Measurements from ENCODE around the gene FN3KRP.
"Not testable (repeated sequence)": the region's sequence is repeated elsewhere in the genome, so short reads cannot be mapped to it uniquely, and the experiment has no call there.

Gene FN3KRP

DNA sequence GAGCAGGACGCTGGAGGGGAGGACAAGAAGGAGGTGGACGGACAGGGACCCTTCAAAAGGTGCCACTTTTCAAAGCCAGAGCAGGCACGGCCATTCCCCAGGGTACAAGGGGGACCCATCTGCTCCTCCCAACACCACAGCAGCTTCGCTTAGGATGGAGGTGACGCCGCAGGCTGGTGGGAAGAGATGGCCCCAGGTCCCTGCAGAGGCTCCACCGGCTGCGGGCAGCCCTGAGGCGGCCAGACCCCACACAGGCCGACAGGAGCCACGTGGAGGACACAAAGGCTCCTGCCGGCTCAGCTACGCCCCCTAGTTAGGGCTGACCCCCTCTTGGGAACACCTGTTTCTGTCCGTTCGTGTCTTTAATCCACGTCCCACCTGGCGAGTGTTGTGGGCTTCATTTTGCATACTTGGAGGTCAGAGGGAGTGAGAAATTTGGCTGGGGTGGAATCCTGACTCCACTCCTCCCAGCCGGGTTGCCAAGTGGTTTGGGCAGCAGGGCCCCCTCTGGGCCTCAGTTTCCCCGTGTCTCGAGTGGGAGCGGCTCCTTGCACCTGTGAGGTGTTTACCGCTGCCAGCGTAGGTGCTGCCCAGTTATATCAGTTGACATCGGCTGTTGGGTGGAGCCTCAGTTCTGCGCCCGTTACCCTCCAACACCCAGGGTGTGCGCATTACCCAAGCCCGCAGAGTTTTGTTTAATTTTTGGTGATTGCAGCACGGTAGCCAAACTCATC, 5.8 kb upstream of the FN3KRP start:
- no peak for DNase-seq

DNA sequence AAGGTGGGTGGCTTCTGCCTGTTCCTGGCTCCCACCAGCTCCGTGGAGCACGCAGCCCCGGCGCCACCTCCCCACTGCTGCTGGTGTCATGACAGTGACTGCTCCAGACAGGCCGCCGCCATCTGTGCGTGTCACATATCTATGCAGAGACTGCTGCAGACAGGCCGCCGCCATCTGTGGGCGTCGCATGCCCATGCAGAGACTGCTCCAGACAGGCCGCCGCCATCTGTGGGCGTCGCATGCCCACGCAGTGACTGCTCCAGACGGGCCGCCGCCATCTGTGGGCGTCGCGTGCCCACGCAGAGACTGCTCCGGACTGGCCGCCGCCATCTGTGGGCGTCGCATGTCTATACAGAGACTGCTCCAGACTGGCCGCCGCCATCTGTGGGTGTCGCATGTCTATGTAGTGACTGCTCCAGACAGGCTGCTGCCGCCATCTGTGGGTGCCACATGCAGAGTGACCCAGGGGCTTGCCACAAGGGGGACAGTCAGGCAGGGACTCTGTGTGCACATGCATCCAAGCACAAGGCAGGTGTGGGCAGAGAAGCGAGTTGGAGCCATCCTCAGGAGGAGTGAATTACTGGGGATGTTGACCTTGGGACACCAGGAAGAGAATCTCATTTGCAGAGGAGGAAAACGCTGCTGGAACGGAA, 3.3 kb upstream of the FN3KRP start:
- no peak for DNase-seq

DNA sequence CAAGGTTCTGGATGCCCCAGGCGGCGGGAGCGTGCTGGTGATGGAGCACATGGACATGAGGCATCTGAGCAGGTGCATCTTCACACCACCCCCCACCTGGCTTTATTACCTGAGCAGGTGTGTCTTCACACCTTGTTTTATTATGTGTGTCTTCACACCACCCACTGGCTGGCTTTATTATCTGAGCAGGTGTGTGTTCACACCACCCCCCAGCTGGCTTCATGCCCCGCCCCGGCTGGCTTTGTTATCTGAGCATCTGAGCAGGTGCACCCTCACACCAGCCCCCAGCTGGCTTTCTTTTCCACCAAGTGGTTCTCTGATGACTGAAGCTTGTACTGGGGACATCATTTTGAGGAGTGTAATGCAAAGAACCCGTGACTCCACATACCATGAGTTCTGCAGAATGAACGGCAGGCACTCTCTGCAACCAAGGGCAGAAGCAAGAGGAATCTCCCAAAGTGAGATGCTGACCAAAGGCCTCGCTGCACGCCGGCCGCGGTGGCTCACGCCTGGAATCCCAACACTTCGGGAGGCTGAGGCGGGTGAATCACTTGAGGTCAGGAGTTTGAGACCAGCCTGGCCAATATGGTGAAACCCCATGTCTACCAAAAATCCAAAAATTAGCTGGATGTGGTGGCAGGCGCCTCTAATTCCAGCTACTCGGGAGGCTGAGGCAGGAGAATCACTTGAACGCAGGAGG, 2.6 kb downstream of the FN3KRP start:
- no peak for DNase-seq

DNA sequence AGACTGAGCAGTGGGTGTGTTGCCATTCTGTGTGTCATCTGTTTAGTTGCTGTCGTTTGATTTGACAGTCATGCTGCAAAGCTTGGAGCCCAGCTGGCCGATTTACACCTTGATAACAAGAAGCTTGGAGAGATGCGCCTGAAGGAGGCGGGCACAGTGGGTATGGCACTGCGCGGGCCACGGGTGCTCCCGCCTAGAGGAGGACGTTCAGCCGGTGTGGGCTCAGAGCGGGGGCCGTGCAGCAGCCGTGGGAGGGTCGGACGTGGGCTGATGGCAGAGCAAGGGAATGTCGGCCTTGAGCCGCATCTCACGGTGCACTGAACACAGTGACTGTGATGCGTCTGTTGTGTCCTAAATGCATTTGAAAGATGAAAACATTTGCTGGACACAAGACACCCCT, 3.7 kb downstream of the FN3KRP start:
- no peak for DNase-seq

DNA sequence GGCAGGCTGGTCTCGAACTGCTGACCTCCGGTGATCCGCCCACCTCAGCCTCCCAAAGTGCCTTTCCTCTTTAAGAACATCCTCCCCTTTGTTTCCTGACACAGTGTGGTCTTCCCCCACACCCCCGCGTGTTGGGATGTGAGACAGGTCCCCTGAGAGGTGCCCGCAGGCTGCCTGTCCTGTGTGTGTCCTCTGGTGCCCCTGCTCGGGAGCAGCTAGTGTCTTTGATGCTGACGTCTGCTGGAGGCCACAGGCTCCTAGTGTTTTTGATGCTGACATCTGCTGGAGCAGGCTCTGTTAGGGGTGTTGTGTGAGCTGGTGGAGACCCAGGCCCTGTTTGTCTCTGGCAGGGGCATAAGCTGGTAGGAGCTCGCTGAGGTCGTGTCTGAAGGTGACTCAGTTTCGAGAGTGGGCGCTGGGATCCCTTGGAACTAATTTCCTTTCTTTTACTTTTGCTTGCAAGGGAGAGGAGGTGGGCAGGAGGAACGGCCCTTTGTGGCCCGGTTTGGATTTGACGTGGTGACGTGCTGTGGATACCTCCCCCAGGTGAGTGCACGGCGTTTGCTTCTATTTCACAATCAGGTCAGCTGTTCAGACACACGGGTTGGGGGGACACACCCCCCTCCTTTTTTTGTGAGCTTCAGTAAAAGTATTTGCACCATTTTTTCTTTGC, 6.0 kb downstream of the FN3KRP start:
- DNase-seq, result no peak

DNA sequence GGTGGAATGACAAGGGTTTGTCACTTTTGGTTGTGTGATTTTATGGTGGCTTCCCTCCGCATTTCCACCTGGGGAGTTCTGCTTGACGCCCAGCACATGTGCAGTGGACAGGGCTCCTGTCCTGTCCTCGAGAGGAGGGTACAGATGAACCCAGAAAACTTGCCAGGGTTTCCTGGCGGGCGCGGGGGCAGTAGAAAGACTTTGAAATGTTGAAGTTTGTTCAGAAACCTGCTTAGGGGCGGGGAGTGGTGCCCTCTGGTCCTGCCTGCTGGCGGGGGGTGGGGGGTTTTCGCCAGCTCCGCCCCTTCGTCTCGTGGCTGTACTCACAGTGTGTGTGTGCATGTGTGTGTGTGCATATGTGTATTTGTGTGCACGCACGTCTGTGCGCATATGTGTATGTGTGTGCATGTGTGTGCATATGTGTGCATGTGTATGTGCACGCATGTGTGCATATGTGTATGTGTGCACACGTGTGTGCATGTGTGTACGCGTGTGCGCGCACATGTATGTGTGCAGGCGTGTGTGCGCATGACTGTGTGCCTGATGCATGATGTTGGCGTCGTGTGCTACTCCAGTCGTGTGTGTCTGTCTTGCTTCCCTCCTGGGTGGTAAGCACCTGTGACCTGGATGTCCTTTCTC, 6.8 kb downstream of the FN3KRP start:
- DNase-seq, result no peak

DNA sequence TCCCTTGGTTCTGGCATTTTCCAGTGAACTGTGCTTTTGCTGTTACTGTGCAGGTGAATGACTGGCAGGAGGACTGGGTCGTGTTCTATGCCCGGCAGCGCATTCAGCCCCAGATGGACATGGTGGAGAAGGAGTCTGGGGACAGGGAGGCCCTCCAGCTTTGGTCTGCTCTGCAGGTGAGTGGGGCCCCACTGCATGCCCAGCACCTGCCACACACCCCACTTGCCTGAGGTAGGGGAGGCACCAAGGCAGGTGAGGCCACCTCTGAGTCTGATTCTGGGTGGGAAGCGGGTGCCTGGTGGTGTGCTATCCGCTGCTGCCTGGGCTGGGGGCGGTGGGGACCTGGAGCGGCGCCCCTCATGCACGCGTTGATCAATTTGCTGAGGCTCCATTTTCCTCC, 9.9 kb downstream of the FN3KRP start:
- DNase-seq, result no peak

DNA sequence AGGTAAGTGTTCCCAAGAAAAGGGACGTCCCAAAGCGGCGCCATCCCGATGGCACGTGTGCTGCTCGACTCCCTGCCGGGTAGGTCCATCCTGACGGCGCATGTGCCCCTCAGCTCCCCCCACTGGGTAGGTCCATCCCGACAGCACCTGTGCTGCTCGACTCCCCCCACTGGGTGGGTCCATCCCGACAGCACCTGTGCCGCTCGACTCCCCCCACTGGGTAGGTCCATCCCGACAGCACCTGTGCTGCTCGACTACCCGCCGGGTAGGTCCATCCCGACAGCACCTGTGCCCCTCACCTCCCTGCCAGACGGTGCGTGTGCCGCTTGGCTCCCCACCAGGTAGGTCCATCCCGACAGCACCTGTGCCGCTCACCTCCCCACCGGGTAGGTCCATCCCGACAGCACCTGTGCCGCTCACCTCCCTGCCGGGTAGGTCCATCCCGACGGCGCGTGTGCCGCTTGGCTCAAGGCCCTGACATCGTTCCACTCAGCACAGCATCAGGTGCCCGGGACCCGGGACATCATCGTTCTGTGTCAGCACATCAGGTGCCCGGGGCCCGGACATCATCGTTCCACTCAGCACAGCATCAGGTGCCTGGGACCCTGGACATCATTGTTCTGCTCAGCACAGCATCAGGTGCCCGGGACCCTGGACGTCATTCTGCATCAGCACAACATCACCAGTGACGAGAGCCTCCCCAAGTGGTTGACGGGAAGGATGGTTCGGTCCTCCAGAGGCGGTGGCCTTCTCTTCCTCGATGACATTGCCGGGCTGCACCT, 13.2 kb downstream of the FN3KRP start:
- no peak for DNase-seq

DNA sequence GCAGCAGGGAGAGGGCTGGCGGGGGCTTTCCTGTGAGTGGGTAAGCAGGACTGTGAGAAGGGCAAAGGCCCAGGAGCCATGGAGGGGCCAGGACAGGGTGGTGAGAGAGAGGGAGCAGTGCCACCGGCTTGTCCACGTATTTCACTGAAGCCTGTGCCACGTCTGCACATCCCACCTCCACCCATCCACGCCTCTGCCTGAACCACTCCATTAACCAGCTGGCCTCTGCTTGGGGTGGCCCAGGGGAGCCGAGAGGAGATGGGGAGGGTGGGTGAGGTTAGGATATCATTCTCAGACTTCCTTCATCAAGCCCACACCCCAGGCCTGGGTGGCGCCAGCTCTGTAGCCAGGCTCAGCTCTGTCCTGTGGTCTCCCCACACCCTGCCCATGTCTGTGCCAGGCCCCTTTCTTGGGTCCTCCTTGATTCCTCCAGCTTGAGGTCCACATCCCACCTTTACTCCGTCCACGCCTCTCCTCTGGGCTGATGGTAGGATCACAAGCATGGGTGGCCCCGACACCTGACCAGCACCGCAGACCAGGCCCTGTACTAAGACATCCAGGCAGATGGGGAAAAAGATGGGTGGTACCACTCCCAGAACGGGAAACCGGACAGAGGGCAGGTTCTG, 15.7 kb downstream of the FN3KRP start:
- DNase-seq, result no peak

DNA sequence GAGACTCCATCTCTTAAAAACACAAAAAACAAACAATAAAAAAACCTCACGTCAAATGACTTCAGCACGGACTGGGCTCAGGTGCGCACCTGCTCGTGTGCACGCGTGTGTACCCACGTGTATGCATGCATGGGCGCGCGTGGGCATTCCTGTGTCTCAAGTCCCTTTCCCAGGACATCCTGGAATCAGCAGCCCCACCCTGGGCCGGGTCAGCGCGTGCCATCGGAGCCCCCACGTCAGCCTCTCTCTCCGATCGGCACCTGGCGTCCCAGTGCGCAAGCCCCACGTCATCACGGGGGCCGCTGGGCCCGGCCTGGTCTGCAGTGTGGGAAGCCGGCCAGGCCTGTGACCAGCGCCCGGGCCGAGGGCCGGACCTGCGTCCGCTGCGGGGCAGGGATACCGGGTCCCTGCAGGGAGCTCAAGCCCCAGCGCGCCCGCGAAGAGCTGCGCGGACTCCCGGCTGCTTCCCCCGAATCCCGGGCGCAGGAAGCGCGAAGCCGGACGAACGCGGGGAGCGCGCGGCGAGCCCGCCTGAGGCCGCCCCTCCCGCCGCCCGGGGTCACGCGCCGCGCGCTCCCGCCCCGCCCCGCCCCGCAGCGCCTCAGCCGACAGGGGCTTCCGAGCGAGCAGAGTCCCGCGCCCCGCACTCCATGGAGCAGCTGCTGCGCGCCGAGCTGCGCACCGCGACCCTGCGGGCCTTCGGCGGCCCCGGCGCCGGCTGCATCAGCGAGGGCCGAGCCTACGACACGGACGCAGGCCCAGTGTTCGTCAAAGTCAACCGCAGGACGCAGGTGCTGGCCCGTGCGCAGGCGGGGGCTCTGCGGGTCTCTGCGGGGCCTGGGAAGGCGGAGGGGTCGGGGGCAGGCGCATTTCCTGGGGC, 18.7 kb downstream of the FN3KRP start, which contains the start of gene FN3K:
TSS of gene FN3K (plus strand) at position 629 of the 880 bp plus-strand sequence. CDS start at position 651, 22 bp downstream.
- no peak for DNase-seq

DNA sequence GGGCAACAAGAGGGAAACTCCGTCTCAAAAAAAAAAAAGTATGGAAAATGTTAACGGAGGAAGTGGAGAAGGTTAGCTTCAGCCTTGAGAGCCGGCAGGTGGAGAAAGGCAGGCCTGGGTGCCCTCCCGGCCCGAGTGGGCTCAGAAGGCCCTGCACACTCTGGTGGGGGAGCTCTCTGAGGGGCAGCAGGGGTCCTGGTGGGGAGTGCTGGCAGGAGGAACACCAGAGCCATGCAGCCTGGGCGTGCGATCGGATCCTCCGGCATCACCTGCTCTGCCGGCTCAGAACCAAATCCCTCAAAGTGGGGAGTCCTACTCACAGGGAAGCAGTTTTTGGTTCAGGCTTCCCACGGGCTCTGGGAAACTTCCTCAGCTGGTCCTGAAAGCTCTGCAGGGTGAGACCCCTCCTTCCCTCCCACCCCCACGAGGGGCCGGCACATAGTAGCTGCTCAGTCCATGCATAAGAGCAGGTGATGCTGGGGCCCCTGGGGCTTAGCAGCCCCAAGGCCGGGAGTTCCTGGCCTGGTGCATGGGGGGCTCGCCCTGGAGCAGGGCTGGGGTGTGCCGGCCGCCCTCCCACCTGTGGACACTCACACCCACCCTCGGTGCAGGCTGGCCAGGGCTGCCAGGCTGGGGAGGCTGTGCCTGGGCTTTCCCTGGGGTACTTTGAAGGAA, 20.1 kb downstream of the FN3KRP start:
- DNase-seq, result no peak

DNA sequence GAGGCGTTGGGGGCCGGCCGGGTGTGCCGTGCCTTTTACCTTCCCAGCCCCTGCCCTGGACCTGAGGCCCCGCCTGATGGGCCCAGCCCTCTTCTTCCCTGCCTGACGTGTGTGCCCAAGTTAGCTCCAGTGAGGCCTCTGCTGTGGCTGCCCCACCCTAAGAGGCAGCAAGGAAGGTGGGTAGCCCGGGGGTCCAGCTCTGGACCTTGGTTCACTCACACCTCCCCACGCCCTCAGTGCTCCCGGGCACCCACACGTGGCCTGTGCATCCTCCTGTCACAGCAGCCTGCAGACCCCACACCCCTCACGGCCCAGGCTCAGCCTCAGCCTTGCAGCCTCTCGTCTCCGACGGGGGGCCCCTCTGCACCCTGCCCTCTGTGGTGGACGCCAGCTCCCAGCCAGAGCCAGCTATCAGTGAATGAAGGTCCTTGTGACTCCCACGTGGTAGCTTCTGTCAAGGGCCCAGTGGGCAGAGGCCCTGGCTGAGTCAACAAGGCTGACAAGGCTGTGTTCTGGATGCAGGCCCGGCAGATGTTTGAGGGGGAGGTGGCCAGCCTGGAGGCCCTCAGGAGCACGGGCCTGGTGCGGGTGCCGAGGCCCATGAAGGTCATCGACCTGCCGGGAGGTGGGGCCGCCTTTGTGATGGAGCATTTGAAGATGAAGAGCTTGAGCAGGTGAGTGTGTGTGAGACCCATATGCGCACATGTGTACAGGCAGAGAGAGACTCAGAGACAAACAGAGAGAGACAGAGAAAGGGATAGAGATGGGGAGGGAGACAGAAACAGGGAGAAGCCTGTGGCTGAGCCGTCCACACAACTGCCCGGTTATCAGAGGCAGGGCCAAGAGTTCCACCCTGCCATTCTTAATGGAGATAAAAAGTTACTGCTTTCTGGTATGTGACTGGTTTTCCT, 21.7 kb downstream of the FN3KRP start:
- no peak for DNase-seq

DNA sequence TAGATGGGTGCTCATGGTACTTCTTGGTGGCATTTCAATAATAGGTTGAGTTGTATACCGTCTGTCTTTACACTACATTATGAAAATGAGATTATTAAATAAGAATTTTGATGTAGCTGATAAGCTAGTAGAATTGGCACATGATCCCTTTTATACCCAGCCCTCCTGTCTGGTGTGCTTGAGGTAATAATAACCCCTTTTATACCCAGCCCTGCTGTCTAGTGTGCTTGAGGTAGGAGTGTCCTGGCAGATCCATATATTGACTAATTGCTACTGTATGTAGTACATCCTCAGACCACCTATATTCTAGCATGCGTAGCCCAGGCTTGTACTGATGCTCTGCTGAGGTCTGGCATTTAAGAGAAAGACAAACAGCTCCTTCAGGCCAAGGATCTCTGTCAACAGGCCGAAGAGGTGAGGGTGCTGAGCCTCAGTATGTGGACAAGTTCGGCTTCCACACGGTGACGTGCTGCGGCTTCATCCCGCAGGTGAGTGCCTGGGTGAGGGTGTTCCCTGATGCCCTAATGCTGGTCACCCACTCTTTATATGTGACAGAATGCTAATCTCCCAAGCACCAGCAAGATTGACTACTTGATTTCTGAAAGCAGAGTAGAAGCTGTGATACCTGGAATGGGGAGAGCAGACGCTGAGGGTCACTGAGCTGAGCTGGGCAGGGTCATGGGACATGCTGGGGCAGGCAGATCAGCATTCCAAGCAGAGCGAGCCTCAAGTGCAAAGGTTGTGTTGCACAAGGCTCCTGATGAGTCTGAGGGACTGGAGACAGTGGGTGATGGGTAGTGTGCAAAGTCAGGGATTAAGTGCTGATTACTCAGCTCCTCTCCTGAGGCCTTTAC, 24.6 kb downstream of the FN3KRP start:
- DNase-seq, result no peak

DNA sequence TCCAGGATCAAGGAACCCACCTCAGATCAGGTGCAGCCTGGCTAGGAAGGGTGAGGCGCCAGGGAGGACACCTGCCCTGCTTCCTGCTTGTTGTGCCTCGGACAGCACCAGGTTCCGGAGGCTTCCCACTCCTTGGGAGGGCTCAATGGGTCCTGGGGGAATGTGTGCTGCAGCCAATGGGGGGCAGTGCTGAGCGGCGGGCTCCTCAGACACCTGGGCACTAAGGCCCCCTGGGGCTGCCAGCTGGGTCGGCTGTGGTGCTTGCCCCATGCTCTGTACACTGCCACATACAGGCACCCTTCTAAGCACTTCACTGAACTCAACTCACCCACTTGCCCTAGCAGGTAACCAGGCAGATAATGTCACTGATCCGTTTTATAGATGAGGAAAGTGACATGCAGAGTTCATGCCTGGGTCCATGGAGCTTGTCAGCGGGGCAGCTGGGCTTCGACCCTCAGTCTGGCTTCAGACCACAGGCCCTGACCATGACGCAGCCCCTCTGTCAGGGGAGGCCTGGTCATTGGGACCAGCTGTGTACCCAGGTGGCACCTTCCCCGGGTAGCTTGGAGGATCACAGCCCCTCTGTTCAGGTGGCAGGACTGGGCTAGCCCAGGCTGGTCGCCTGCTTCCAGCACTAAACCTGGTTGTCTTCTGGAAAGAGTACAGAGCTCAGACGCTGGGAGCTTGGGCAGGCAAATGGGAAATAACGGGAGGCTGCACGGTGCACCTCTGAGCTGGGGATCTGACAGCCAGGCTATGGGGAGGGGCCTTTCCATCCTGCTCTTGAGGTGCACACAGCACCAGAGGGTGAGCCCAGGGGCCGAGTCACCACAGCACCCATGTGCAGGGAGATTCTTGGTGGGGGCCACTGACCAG, 27.1 kb downstream of the FN3KRP start:
- no peak for DNase-seq

DNA sequence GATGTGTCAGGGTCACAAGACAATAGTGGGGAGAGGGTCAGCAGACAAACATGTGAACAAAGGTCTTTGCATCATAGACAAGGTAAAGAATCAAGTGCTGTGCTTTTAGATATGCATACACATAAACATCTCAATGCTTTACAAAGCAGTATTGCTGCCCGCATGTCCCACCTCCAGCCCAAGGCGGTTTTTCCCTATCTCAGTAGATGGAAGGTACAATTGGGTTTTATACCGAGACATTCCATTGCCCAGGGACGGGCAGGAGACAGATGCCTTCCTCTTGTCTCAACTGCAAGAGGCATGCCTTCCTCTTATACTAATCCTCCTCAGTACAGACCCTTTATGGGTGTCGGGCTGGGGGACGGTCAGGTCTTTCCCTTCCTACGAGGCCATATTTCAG, 28.2 kb downstream of the FN3KRP start:
- DNase-seq, result not testable (repeated sequence)

DNA sequence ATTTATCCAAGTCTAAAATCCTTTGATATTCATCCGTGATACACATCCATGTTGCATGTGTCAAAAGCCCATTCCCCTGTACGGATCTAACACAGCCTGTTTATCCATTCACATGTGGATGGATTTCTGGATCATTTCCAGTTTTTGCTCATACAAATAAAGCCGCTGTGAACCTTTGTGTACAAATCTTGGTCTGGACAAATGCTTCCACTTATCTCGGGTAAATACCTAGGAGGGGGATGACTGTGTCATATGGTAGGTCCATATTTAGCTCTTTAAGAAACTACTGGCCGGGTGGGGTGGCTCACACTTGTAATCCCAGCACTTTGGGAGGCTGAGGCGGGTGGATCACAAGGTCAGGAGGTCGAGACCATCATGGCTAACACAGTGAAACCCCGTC, 29.0 kb downstream of the FN3KRP start:
- DNase-seq, result no peak

DNA sequence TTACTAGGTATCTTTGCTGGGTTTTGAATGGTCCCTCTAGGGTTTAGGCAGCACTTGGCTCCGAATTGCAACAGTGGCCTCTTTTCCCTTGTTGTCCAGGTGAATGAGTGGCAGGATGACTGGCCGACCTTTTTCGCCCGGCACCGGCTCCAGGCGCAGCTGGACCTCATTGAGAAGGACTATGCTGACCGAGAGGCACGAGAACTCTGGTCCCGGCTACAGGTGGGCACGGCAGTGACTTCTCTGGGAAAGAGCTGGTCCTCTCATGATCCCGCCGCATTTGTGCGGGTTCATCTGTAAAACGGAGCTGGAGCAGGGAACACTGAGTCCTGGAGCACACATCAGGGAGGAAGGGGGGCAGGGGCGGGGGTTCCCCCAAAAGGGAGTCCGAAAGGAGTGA, 32.2 kb downstream of the FN3KRP start:
- no peak for DNase-seq

All from kidney glomerular epithelial cell (primary cell).